Measurements from ENCODE around the gene KCNT2. TPM values are rescaled to one million over a fixed set of nuclear protein-coding genes. Genes with fewer than 3 reads are reported as not detected.

Gene KCNT2
- total RNA-seq, 1 donor from 2014 or later: 5.9 TPM

DNA sequence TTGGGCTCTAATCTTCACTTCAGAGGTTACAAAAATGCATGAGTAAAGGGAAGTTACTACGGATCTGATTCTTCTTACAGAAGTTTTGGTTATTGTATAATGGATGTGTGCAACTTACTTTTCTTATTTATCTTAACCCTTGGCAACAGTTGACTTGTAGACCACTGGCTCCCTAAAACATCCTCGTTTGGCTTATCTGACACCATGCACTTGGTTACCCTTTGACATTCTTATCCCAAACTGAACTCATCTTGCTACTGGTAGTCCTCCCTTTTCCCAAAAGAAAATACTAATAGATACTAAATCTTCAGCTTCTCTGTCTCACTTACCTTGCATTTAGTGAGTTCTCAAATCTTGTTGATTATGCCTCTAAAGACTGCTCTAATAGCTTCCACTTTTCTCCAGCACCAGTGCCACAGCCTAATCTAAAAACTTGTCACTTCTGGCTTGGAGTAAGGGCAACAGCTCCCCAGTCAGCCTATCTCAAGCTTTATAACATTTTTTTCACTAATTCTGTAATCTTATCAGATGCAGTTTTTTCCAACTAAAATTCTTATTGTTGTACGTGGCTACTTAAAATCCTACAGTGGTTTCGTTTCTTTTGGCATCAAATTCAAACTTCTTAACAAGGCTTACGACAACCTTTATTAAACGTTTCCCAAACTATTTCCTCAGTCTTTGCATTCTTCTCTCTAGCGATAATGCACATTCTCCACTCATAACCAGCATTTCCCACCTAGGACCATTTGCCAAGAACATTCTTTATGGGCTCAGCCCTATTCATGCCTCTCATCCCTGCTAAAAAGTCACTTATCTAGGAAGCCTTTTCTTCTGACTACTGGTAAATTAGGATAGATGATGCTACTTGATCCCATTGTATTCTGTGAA, 204.2 kb downstream of the KCNT2 start:
- peak; percentile 97 for DNase-seq (ENCODE audit: low read depth)
- peak overlapping the region; percentile 38 for H3K4me2 ChIP-seq (ENCODE audit: low read length)
- H3K27ac Mint-ChIP-seq (ENCODE audit: unreplicated experiment): no peak overlapping the region
- peaks cover 30% of the 10 kb centered on the region for H3K4me1 Mint-ChIP-seq (ENCODE audit: low read depth, unreplicated experiment)
- no peak for FAIRE-seq
- no peaks in the 10 kb centered on the region for H3K9me3 Mint-ChIP-seq (ENCODE audit: unreplicated experiment)
- no peaks in the 10 kb centered on the region for H3K36me3 Mint-ChIP-seq (ENCODE audit: low read depth, unreplicated experiment)
- TF ChIP-seq, protein P1, sequence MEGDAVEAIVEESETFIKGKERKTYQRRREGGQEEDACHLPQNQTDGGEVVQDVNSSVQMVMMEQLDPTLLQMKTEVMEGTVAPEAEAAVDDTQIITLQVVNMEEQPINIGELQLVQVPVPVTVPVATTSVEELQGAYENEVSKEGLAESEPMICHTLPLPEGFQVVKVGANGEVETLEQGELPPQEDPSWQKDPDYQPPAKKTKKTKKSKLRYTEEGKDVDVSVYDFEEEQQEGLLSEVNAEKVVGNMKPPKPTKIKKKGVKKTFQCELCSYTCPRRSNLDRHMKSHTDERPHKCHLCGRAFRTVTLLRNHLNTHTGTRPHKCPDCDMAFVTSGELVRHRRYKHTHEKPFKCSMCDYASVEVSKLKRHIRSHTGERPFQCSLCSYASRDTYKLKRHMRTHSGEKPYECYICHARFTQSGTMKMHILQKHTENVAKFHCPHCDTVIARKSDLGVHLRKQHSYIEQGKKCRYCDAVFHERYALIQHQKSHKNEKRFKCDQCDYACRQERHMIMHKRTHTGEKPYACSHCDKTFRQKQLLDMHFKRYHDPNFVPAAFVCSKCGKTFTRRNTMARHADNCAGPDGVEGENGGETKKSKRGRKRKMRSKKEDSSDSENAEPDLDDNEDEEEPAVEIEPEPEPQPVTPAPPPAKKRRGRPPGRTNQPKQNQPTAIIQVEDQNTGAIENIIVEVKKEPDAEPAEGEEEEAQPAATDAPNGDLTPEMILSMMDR (IDR thresholded peaks at IDR 0.05; ENCODE audit: insufficient read depth, low read depth, low read length): no peak
- TF ChIP-seq EZH2 (IDR thresholded peaks at IDR 0.05; ENCODE audit: insufficient read depth, low read length): no peak
- H3K9ac ChIP-seq (ENCODE audit: low read length): no peak overlapping the region
- no peaks in the 10 kb centered on the region for H3K79me2 ChIP-seq (ENCODE audit: insufficient read depth, low read length)
- H3K27me3 Mint-ChIP-seq (ENCODE audit: low read depth, unreplicated experiment): no peaks in the 10 kb centered on the region
- H3K9me3 ChIP-seq (ENCODE audit: insufficient read depth, low read depth, low read length): no peaks in the 10 kb centered on the region
- H4K20me1 ChIP-seq (ENCODE audit: insufficient read depth, low read length): no peaks in the 10 kb centered on the region
- no peak overlapping the region for H2AFZ ChIP-seq (ENCODE audit: low read depth, low read length)
- H3K4me3 Mint-ChIP-seq (ENCODE audit: unreplicated experiment): no peak overlapping the region
- peaks cover 22% of the 10 kb centered on the region for H3K4me1 ChIP-seq (ENCODE audit: insufficient read depth, low read length)
- no peaks in the 10 kb centered on the region for H3K36me3 ChIP-seq (ENCODE audit: insufficient read depth, low read length)
- no peak overlapping the region for H3K27ac ChIP-seq (ENCODE audit: low read depth, low read length)
- no peaks in the 10 kb centered on the region for H3K27me3 ChIP-seq (ENCODE audit: insufficient read depth, low read length)
- H3K4me3 ChIP-seq (ENCODE audit: insufficient read depth, low read depth, low read length): no peak overlapping the region

DNA sequence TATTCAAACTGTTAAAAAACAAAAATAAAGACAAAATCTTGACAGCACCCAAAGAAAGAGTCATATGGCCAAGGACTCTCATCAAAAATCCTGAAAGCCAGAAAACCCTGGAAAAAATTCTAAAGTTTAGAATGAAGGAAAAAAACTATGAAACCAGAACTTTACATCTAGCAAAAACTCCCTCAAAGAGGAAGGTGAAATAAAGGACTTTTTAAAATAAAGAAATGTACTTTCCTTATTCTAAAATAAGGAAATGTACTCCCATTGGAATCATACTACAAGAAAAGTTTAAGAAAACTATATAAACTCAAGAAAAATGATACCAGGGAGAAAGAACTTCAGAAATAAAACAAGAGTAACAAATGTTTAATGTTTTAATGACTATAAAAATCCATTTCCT, 206.3 kb downstream of the KCNT2 start:
- Mint-ChIP-seq H3K4me3 (ENCODE audit: unreplicated experiment) (no peak overlapping the region), H3K36me3 (ENCODE audit: low read depth, unreplicated experiment) (no peaks in the 10 kb centered on the region), H3K9me3 (ENCODE audit: unreplicated experiment) (no peaks in the 10 kb centered on the region), H3K27ac (ENCODE audit: unreplicated experiment) (no peak overlapping the region), H3K27me3 (ENCODE audit: low read depth, unreplicated experiment) (no peaks in the 10 kb centered on the region), H3K4me1 (ENCODE audit: low read depth, unreplicated experiment) (peaks cover 15% of the 10 kb centered on the region)
- Histone ChIP-seq H3K4me1 (ENCODE audit: insufficient read depth, low read length) (peaks cover 9% of the 10 kb centered on the region), H3K79me2 (ENCODE audit: insufficient read depth, low read length) (no peaks in the 10 kb centered on the region), H4K20me1 (ENCODE audit: insufficient read depth, low read length) (no peaks in the 10 kb centered on the region), H3K4me2 (ENCODE audit: low read length) (no peak overlapping the region), H3K27me3 (ENCODE audit: insufficient read depth, low read length) (no peaks in the 10 kb centered on the region), H3K9ac (ENCODE audit: low read length) (no peak overlapping the region), H3K9me3 (ENCODE audit: insufficient read depth, low read depth, low read length) (no peaks in the 10 kb centered on the region), H2AFZ (ENCODE audit: low read depth, low read length) (no peak overlapping the region), H3K4me3 (ENCODE audit: insufficient read depth, low read depth, low read length) (no peak overlapping the region), H3K36me3 (ENCODE audit: insufficient read depth, low read length) (no peaks in the 10 kb centered on the region), H3K27ac (ENCODE audit: low read depth, low read length) (no peak overlapping the region)
- TF ChIP-seq, protein P1 (IDR thresholded peaks at IDR 0.05; ENCODE audit: insufficient read depth, low read depth, low read length): no peak
- TF ChIP-seq EZH2 (IDR thresholded peaks at IDR 0.05; ENCODE audit: insufficient read depth, low read length): no peak
- FAIRE-seq (no peak), DNase-seq (ENCODE audit: low read depth) (no peak)

DNA sequence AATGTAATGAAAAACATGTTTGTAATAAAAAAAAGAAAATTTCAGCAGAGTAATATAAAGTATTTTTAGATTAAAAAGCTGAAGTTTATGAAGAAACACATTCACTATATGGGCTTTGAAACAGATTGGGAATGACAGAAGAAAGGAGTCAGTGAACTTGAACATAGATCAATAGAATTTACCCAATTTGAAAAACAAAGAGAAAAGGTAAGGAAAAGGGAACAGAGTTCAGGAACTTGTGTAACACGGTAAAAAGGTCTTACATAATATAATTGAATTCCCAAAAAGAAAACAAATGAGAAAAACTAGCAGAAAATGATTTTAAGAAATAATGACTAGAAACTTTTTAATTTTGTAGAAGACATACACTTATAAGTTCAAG, 206.8 kb downstream of the KCNT2 start:
- H3K4me3 Mint-ChIP-seq (ENCODE audit: unreplicated experiment): no peak overlapping the region
- peaks cover 10% of the 10 kb centered on the region for H3K4me1 Mint-ChIP-seq (ENCODE audit: low read depth, unreplicated experiment)
- TF ChIP-seq EZH2 (IDR thresholded peaks at IDR 0.05; ENCODE audit: insufficient read depth, low read length): no peak
- TF ChIP-seq, protein P1 (IDR thresholded peaks at IDR 0.05; ENCODE audit: insufficient read depth, low read depth, low read length): no peak
- no peaks in the 10 kb centered on the region for H3K36me3 Mint-ChIP-seq (ENCODE audit: low read depth, unreplicated experiment)
- no peaks in the 10 kb centered on the region for H3K9me3 ChIP-seq (ENCODE audit: insufficient read depth, low read depth, low read length)
- no peak overlapping the region for H3K4me2 ChIP-seq (ENCODE audit: low read length)
- H3K27ac Mint-ChIP-seq (ENCODE audit: unreplicated experiment): no peak overlapping the region
- DNase-seq (ENCODE audit: low read depth) (no peak), FAIRE-seq (no peak)
- H4K20me1 ChIP-seq (ENCODE audit: insufficient read depth, low read length): no peaks in the 10 kb centered on the region
- no peak overlapping the region for H3K4me3 ChIP-seq (ENCODE audit: insufficient read depth, low read depth, low read length)
- H3K79me2 ChIP-seq (ENCODE audit: insufficient read depth, low read length): no peaks in the 10 kb centered on the region
- H2AFZ ChIP-seq (ENCODE audit: low read depth, low read length): no peak overlapping the region
- H3K9me3 Mint-ChIP-seq (ENCODE audit: unreplicated experiment): no peaks in the 10 kb centered on the region
- H3K36me3 ChIP-seq (ENCODE audit: insufficient read depth, low read length): no peaks in the 10 kb centered on the region
- no peaks in the 10 kb centered on the region for H3K27me3 Mint-ChIP-seq (ENCODE audit: low read depth, unreplicated experiment)
- H3K9ac ChIP-seq (ENCODE audit: low read length): no peak overlapping the region
- H3K27me3 ChIP-seq (ENCODE audit: insufficient read depth, low read length): no peaks in the 10 kb centered on the region
- H3K27ac ChIP-seq (ENCODE audit: low read depth, low read length): no peak overlapping the region
- H3K4me1 ChIP-seq (ENCODE audit: insufficient read depth, low read length): peaks cover 9% of the 10 kb centered on the region
